Muscle of back (tissue), 10 donors: Measurements from ENCODE around the gene ATG10. TPM values are rescaled to one million over a fixed set of nuclear protein-coding genes. Genes with fewer than 3 reads are reported as not detected.

Experiments used
- polyA plus RNA-seq, 10 donors: library from polyadenylated mRNA; unstranded; fragments of 120-200 nt; gene quantifications; one replicate each; pipeline ENCODE4 v1.2.1, GENCODE V29; 2013; ENCODE audit not compliant: insufficient read length in 10 of 10

The ATG10 gene
- polyA plus RNA-seq, 10 donors = 6.3 to 12.5 (median 9.5) TPM

Other genes starting within 250 kb of the ATG10 start
- 10 to 100 TPM; 50.0 to 76.8 (median 60.9) TPM for gene SSBP2, start 220.9 kb upstream of the ATG10 start, polyA plus RNA-seq